HG03175 (cell line): ENCODE measurements around the gene OSBPL3.

ENCODE experiments used
- ATAC-seq: cut with Tn5 transposase; IDR thresholded peaks from one replicate; pipeline ENCODE4 v1.9.1; 2021; ENCODE audit warnings: mild to moderate bottlenecking, moderate library complexity; ENCODE audit not compliant: unreplicated experiment

The OSBPL3 gene

DNA sequence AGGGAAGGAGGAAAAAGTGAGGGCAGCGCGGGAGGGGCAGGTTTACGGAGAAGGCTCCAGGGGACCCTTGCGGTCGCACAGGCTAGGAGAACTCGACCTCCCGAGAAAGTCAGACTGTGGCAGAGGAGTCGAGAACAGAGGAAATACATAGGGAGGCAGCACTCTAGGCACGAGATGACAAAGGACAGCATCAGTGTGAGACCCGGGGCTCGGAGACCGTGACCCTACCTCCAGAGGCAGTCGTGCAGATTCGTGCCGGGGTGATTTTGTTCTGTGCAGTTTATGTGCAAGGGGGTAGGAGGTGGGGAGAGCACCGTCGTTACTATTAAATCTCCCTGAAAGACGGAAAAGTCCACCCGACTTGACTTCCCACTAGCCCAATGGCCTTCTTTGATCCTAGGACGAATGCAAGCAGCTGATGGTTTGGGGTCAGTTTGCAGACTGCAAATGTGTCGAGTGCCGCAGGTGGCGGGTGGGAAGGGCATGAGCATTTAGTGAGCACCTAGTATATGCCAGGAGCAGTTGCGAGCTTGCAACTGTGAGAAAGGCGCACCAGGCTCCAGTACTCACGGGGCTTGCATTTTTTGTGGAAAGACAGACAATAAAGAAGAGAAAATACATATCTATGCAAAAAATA is 674 bp upstream of the OSBPL3 start:
- peak; percentile 28 for ATAC-seq

DNA sequence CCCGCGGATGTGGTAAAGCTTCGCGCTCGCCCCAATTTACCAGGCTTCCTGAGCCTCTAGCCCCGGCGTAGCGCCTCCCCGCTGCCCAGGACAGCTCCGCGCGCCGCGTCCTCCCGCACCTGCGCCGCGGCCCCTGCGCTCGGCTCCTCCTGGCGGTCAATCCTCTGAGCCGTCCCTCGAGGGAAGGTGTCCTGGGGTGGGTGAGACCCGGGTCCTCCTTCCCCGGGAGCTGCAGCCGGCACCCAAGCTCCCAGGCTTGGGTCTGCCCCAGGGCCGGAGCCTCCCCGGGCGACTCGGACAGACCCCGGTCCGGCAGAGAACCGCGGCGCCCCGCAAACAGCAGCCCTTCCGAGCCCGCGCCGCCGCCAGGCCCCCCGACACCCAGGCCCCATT is 512 bp downstream of the OSBPL3 start:
- ATAC-seq: peak; percentile 51

DNA sequence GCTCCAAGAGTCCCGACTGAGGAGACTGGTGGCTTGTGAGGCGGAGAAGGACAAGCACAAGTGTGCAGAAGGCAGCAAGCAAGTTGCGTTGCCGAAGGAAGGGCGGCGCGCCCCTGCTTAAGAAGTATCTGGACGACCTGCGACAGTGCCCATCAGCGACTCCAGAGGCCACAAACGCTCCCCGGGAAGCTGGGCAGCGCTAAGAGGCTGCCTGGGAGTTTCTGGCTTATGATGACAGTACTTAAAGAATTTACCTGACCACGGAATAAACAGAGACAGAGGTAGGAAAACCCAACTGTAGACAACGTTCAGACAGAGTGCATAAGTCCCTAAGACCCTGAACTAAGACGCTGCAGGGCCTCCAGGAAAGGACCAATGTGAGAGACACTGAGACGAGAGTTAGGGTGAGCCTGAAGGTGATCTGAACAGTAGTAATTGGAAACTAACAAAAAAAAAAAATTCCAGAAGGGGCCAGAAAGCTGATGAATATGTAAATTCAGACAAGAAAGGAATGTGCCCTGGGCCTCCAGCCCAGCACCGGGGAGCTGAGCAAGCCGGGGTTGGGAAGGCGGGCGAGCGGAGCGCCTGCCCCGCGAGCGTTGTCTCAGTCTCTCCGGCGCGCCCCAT is 1.0 kb downstream of the OSBPL3 start:
- no peak for ATAC-seq

DNA sequence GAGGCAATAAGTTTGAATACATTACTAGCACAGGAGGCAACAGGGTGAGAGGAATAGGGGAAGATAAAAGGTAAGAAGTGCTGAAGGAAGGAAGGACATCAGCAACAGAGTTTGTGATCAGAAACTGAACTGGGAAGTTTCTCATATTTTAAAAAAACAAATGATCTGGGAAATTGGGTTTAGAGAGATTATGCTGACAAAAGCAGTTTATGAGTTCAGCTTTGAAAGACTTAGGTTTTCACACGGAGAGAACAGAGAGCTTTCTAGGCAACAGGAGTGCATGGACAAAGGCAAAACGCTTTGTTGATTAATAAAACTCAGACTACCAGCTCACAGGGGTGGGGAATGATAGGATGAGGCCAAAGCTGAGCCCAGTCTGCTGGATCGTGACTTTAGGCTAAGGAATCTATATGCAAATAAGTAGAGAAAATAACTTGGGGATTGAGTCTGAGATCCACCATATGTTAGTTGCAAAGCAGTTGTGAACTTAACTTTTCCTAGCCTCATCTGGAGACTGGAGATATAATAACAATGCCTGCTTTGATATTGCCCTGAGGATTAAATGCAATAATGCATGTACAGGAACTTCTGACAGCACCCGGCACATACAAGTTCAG is 4.2 kb downstream of the OSBPL3 start:
- no peak for ATAC-seq

DNA sequence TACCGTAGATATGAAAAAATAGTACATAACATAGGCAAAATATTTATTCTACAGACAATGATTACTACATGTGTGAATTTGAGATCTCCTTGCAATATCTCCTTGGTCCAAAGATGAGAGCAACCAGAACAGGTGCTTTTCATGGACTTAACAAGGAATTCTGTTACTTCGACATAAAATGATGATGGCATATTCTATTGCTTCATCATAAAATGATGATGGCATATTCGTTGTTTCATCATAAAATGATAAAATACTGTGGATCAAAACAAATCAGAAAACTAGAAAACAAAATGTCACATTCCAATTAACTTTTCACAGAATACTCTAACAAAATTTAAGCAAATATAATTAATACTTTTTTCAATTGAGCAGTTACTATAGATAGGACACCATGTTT is 4.8 kb downstream of the OSBPL3 start:
- no peak for ATAC-seq

DNA sequence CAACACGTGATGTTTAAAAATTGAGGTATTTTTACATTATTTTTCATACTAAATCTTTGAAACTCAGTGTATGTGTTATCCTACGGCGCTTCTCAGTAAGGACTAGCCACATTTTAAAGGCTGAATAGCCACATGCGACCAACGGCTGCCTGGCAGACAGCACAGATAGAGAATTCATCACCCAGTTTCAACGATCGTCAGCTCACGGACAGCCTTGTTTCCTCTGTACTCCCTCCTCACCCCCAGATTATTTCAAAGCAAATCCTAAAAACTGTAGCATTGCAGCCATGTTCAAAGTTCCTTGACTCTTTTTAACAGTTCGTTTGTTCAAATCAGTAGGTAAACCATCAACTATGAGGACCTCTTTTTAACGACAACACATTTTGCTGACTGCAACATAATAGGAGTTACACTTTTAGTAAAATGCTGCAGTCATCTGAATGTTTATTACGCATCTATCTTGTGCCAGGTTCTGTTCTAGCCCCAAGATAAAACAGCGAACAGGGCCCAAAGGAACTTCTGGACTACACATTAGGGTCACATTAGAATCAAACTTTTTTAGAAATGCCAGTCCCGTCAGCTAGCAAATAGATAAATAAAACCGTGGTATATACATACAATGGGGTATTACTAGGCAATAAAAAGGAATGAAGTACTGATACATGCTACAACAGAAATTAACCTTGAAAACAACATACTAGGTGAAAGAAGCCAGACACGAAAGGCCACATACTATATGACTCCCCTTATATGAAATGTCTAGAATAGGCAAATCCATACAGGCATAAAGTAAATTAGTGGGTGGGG is 5.7 kb downstream of the OSBPL3 start:
- ATAC-seq: no peak

DNA sequence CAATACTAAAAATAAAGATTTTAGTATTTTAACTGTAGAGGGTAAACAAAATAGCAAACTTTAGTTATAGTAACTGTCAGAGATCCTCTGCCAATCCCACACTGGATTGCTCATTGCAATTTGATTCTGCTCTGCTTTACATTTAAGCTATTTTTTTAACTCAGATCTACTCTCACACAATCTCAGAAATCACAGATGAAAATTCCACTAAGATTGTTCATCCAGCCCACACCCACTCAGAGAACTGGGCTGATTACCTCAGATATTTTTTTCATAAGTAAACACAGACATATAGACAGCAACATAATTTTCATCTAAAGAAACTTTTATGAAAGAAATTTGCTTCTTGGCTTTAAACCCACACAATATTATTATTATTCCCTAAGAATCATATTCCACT is 7.0 kb downstream of the OSBPL3 start:
- no peak for ATAC-seq

DNA sequence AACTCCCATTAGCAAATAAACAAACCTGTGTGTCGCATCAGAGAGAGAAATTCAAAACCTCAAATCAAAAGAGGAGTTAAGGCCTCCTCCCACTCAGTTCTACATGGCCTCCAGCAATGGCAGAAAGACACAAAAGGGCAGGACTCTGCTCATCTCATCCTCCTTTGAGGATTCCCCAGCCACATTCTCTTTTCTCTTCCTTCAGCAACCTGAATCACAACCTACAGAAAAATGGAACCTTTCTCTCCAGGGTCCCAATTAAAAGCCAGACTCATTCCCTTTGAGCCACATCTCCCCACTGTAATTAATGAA is 7.9 kb downstream of the OSBPL3 start:
- no peak for ATAC-seq

DNA sequence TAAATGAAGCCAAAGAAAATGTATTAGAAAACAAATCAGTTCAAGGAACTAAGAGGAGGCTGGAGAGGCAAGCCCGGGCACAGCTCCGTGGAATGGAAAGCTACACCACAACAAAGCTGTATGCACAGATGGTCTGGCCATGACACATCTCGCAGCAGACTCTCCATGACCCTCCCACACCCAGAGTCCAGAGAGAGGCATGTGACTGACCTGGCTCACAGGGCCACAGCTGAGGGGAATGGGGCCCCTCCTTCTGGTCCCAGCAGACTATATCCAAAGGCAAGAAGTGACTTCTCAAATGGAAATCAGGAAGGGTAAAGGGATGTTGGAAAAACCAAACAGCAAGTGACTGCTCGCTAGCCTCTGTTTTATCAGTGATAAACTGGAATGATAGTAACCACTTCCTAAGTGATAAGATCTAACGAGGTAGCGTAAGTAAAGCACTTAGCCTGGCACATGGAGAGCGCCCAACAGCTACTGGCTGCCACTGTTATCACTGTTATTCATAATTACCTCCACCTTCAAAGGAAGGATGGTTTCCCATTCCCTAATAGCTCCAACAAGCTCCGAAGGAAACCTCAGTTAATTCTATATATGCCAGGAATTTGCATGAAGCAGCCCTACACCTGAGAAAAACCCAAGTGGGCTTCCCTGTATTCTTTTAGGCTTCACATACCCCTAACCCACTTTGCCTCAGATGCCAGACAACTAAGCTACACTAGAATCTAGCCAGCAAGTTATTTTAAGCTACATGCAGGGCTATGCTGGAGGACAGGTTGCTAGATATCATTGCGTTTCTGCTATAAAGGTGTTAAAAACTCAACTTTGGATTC is 8.4 kb downstream of the OSBPL3 start:
- ATAC-seq: no peak

DNA sequence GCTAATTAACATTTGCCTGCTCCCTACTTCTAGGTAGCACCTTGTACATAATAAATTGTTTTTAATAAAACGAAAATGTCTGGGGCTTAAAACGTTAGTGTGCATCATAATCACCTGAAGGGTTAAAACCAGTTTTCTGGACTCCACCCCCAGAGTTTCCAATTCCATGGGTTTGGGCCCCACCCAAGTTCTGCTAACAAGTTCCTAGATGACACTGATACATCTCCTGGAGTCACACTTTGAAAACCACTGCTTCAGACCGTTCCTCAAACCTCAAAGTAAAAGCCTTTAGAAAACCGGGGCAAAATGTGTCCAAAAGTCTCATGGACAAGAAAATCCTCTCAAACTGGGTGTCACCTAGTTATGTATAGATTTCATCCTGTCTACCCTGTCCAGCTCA is 9.3 kb downstream of the OSBPL3 start:
- ATAC-seq: no peak

DNA sequence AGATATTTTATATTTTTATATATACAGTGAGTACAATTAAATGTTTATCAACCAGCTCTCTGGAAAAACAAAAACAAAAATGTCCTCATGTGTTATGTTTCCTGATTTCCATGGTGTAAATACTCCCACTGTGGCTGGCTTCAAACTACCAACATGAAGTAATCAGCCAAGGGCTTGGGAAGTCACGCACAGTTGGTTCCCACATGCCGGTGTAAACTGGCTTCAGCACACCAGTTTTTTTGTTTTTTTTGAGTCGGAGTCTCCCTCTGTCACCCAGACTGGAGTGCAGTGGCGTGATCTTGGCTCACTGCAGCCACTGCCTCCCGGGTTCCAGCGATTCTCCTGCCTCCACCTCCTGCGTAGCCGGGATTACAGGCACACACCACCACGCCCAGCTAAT is 11.8 kb downstream of the OSBPL3 start:
- ATAC-seq: no peak

DNA sequence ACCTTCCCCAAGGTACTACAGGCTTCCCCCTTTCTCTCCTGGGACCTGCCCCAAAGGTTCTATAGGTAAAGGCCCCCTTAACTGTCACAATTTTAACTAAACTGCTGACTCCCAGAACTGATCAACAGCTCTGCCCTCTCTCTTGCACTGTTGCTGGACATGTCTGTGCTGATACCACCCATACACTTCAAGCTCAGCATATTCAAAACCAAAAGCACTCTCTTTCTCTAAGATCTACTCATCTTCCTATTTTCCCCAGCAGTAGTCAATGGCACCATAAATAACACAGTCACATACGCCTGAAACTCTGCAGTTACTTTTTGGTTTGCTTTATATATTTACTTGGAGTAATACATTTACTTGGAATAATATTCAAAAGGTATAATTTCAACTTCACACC is 12.3 kb downstream of the OSBPL3 start:
- no peak for ATAC-seq

DNA sequence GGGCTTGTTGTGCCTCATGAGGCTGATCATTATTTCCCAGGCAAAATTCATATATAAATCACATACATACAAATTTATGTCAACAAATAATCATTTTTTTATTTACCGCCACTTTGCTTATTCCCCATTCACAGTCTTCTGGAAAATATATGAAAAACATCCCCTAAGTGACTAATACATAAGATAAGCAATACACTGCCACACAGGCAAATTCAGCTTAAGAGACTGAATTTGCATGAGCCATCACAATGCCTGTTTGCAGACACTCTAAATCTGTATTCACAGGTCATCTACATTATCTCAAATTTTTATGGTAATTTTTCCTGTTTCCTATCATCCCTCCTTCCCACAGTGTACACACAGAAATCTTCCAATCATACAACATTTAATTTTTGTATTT is 13.2 kb downstream of the OSBPL3 start:
- ATAC-seq: no peak

DNA sequence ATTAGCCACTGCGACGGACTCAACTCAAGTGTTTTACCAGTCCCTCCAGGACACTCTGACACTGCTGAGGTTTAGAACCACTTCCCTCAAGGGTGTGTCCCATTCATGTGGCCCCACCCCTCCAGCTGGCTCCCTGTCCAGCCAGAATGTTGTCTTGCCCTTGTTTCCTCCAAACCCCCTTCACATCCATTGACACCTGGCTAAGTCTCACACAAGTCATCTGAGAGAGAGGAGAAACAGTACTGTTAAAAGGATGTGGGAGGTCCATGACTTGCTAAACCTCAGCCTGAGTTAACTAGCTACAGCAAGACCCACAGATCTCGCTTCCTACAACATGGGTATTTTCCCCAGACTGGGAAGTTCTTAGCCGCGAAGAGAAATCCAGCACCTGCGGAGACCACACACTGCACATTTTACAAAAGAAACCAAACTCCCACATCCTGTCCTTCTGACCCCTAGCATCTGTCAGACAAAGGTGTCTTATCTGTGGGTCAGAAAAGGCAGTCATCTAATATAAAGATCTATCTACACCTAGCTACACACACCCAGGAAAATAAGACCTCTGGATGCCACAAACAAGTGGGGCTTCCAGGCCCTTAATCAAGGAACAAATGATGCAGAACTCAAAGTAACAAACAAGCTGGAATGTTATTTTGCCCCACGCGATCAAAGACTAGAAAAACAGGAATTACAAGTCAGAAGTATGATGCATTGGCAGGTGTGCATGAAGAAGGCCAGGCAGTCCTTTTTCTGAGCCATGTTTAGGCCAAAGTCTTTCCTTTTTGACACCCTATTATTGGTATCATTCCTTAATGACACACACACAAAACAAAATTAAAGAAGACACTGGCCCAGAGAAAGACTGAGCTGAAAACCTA is 13.9 kb downstream of the OSBPL3 start:
- ATAC-seq: peak; percentile 86

DNA sequence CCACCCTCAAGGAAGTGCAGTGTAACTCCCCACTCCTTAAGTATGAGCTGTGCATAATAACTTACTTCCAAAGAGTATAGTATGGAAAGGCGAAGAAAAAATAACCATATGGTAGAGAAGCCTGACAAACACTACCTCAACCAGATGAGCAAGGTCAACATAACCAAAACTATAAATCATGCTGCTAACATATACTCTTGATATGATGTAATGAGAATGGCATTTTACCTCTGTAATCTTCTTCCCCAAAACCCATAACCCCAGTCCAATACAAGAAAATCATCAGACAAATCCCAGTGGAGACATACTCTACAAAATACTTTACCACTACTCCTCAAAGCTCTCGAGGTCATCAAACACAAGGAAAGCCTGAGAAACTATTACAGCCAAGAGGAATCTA is 15.8 kb downstream of the OSBPL3 start:
- ATAC-seq: no peak

DNA sequence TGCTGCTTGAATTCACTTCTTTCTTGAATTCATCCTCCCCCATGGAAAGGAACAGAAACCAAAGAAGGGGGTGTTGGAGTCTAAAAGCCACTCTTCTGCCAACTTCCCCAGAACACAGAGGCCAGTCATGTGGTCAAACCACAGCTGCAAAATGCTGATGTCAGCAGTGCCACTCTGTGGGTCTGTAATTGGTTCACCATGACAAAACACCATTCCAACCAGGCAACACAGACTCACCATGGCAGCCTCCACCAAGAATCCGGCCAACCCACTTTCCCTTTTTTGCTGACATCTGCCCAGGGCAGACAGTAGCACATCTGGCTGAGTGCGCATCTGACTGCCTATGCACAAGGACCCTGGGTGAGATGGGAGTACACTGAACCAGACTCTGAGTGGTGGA is 16.8 kb downstream of the OSBPL3 start:
- ATAC-seq: peak; percentile 33

DNA sequence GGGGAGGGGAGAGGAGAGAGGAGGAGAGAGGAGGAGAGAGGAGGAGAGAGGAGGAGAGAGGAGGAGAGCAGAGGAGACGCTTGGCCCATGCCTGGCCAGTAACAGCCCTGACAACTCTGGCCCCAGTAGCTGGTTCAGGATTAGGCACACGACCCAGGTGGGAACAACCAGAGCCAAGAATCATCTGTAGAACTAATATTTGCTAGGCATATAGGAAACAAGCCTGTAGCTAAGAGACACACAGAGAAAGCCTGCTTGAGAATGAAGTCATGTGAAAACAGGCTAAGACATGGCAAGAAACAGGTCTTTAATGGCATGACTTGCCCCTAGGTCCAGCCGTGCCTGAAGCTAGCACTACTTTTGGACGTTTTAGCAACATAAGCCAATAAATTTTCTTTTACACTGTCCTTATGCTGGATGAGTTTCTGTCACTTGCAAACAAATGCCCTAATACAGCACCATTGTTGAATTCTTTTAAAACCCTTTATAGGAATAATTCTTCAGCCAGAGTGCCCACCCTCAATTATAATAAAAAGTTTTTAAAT is 17.5 kb downstream of the OSBPL3 start:
- ATAC-seq: no peak

DNA sequence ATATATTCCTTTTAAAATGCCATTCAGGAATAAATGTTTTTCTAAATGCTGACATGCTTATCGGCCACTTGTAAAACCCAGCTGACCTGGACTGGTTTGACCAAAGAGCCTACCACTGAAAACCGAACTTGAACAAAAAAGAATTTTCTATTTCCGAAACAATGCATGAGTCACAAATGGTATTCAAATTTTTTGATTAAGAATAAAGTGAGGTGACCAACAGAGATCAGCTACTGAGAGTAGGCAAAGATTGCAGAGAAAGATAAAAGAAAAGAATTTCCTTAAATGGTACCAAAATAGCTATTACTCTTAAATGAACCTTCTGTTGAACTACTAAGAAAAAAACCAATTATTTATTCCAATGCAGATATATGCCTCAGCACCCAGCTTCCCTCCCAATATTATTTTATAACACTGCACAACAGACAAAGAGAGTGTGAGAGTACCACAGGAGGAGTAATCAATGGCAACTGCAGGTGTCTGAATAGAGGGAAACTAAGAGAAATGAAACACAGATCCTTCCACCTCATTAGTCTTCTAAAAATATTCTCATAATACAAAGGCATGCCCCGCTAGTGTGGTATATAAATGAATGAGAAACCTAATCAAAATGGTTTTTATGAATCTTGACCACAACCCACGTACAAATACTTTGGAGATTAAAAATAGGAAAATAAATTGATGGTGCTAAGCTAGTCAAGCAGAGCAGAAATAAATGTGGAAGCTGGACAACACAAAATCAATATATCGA is 20.1 kb downstream of the OSBPL3 start:
- no peak for ATAC-seq

DNA sequence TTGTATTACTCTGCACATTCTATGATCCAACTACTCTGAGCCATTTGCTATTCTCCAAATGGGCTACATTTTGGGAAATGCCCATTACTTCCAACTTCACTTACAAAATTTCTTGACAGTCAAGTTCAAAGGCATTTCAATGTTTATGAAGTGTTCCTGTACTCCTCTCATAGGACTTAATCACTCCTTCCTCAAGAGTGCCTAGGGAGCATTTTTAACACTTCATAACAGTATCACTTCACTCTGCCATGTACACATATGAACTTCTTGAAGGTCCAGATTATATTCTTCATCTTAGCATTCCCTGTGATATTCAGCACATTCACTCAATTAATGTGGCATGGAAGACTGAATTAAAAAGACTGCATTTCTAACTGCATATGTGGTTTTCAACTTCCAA is 21.6 kb downstream of the OSBPL3 start:
- ATAC-seq: no peak
